ENCODE data around the gene MPDU1.
"Not testable (repeated sequence)": the region's sequence is repeated elsewhere in the genome, so short reads cannot be mapped to it uniquely, and the experiment has no call there.

The MPDU1 gene

GRCh38 chr17:7620835-7621234 lies 37.2 kb downstream of the MPDU1 start:
- no peak for DNase-seq

GRCh38 chr17:7623661-7624060 lies 40.0 kb downstream of the MPDU1 start:
- DNase-seq: no peak

- not testable (repeated sequence) for DNase-seq
Measured at GRCh38 chr17:7625749-7626148, 42.1 kb downstream of the MPDU1 start.

- DNase-seq: no peak
Measured at GRCh38 chr17:7626307-7626706, 42.7 kb downstream of the MPDU1 start.

GRCh38 chr17:7626956-7627249 lies 43.3 kb downstream of the MPDU1 start:
- DNase-seq: no peak

GRCh38 chr17:7627250-7628121 lies 43.8 kb downstream of the MPDU1 start, which contains the start of gene SAT2:
Gene SAT2, minus strand, starts transcription at chr17:7627821. Its CDS starts 186 bp downstream, at chr17:7627635.
- DNase-seq: peak; percentile 94

GRCh38 chr17:7629939-7630571 lies 46.4 kb downstream of the MPDU1 start, which contains the start of gene SHBG:
Gene SHBG, plus strand, starts transcription at chr17:7630135. Its CDS starts 38 bp downstream, at chr17:7630173.
- no peak for DNase-seq

- no peak for DNase-seq
Measured at GRCh38 chr17:7631398-7632380, 48.0 kb downstream of the MPDU1 start.

GRCh38 chr17:7632492-7632894 lies 48.8 kb downstream of the MPDU1 start:
- DNase-seq: peak; percentile 41

GRCh38 chr17:7633093-7633492 lies 49.4 kb downstream of the MPDU1 start:
- DNase-seq: no peak

- DNase-seq: peak; percentile 41
Measured at GRCh38 chr17:7634384-7634783, 50.7 kb downstream of the MPDU1 start.

- DNase-seq: no peak
Measured at GRCh38 chr17:7636163-7636562, 52.5 kb downstream of the MPDU1 start.

Measured in fibroblast of skin of right biceps (primary cell).